Measurements from ENCODE around the gene RPL14. TPM values are rescaled to one million over a fixed set of nuclear protein-coding genes. Genes with fewer than 3 reads are reported as not detected.

The RPL14 gene
- polyA plus RNA-seq, 3 donors, result 1,171 to 1,861 (median 1,277) TPM

DNA sequence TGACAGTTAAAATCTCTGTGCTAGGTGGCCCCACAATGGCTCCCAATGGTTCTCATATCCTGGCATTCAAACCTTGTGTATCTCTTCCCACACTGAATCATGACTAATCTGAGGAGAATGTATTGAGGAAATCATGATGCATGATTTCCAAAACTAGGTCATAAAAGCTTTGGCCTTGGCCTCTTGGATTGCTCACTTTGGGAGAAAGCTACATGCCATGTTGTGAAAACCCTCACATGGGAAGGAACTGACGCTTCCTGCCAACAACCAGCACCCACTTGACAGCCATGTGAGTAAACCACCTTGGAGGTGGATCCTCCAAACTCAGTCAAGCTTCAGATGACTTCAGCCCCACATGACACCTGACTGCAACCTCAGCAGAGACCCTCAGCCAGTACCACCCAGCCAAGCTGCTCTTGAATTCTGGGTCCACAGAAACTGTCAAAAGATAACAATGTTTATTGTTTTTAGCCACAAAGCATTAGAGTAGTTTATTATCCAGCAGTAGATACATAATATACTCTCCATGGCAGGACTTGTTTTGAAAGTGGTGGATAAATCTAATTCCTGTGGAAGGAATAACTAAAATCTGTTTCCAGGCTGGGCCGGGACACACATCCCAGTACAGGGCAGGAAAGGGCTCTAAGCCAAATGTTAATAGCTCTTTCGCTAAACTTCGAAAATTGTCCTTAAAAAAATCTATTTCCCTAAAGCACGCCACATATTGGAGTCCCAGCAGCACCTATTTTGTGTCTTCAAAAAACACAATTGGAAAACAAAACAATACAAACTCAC, 47.7 kb downstream of the RPL14 start:
- 60 to 74% (median 62%) methylated on average over 5 of the region's 5 CpGs for WGBS, 3 donors
- H3K27ac ChIP-seq (ENCODE audit: low read depth, low read length), result no peak overlapping the region

DNA sequence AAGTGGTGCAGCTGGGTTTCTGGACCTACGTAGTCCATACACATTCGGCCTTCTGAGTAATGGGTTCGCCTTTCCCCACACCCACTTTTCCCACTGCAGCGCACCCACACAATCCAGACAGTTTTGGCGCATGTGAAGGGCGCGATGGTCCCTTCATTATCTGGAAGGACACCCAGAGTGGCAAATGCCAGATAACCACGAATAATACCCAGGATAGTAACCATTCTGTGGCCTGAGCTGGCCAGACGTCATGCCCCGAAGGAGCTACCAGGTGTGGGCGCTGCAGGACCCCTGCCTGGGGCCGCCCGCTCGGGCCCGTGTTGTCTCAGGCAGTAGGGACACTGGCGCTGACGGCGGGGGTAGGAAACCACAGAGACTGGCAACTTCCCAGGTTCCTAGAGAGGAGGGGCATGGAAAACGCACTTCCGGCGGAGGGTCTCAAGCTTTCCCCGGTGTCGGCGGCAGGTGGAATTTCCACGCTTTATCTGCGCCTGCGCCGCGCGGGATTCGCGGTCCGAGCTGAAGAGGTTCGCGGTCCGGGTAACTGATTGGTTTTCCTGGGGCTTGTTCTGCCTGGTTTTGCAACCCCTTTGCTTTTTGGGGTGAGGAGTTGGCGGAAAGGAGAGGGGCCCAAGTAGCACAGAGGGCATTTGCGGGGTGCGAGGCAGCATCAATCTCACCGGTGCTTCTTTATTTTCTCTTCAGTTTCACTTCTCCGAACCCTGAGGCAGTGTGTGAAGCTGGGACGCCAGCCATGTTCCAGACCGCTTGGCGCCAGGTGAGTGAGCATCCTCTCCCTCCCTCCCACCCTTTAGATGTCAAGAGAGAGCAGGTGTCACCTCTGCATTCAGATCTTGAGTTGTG, 48.7 kb downstream of the RPL14 start, which contains the start of gene ZNF620:
ZNF620 (plus strand) TSS at position 441 of the 864 bp plus-strand sequence; CDS start at position 755, 314 bp downstream.
- 4 to 8% (median 6%) methylated on average over 44 of the region's 44 CpGs for WGBS, 3 donors
- H3K27ac ChIP-seq (ENCODE audit: low read depth, low read length), result no peak within 1 kb of the TSS

DNA sequence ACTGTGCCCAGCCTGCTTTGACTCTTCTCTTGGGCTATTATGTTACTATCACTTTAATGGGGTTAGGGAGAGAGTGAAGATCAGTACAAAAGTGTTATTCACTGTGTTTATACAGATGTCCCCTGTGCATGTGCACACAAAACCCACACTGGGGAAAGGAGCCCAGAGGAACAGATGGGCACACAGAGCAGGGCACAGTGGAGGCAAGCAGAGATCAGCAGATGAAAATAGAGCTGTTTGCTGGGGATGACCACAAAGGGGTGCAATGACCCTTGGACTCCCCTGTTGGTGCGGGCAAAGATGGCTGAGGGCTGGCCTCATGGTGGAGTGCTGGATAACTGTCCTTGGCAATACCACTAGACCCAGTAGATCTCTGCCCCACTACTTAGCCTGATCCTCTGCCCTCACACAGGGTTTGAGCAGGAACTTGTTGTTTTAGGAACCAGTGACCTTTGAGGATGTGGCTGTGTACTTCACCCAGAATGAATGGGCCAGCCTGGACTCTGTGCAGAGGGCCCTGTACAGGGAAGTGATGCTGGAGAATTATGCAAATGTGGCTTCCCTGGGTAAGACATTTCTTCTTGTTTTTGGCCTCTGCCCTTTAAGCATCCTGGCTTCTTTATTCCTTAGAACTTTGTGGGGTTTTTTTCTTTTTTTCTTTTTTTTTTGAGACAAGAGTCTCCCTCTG, 54.0 kb downstream of the RPL14 start:
- WGBS, 3 donors, result 97 to 100% (median 100%) methylated on average over 1 of the region's 1 CpG

DNA sequence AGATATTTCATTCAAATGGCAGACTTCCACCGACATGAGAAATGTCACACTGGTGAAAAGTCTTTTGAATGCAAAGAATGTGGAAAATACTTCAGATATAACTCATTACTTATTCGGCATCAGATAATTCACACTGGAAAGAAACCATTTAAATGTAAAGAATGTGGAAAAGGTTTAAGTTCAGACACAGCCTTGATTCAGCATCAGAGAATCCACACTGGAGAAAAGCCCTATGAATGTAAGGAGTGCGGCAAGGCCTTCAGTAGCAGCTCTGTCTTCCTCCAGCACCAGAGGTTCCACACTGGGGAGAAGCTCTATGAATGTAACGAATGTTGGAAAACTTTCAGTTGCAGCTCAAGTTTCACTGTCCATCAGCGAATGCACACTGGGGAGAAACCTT, 59.1 kb downstream of the RPL14 start:
- H3K27ac ChIP-seq (ENCODE audit: low read depth, low read length), result no peak overlapping the region
- WGBS, 3 donors, result 88 to 91% (median 89%) methylated on average over 5 of the region's 5 CpGs

More for the DNA sequence above, 54.0 kb downstream of the RPL14 start:
- H3K27ac ChIP-seq (ENCODE audit: low read depth, low read length), result no peak overlapping the region

DNA sequence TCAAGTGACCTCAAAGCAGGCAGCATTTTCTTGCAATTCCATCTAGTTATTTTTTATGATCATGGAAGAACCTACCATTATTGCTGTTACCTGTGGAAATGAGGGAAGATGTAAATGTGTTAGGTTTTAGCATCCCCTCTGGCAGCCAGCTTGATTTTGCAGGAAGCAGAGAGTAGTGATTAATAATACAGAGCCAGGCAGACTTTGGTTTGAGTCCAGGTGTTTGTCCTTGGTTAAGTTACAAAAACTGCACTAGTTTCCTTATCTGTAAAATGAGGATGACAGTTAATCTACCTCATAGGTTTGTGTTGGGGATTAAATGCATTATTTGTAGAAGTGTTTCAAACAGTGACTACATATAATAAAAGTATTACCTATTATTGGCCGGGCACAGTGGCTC, 60.9 kb downstream of the RPL14 start:
- 73 to 91% (median 90%) methylated on average over 1 of the region's 1 CpG for WGBS, 3 donors

More for the DNA sequence above, 60.9 kb downstream of the RPL14 start:
- no peak overlapping the region for H3K27ac ChIP-seq (ENCODE audit: low read depth, low read length)

Other genes with a start within 250 kb of the RPL14 start
- 100 to 1,000 TPM in 1 of 3 donors, 10 to 100 TPM in 2; 41.9 to 115 (median 91.3) TPM for gene EIF1B, start 147.6 kb upstream of the RPL14 start, polyA plus RNA-seq
- gene ENTPD3, start 70.2 kb upstream of the RPL14 start, polyA plus RNA-seq, result 10 to 100 TPM in 1 of 3 donors, 1 to 10 TPM in 2; 1.6 to 10.4 (median 1.7) TPM
- gene ZNF619, start 19.8 kb downstream of the RPL14 start, polyA plus RNA-seq, result 1 to 10 TPM; 1.0 to 1.6 (median 1.3) TPM
- 1 to 10 TPM; 1.3 to 1.7 (median 1.3) TPM for gene ZNF620, start 48.7 kb downstream of the RPL14 start, polyA plus RNA-seq
- 10 to 100 TPM in 1 of 3 donors, 1 to 10 TPM in 2; 4.5 to 11.2 (median 8.1) TPM for gene ZNF621, start 67.6 kb downstream of the RPL14 start, polyA plus RNA-seq